ENCODE results near the gene SNPH. TPM values are rescaled to one million over a fixed set of nuclear protein-coding genes. Genes with fewer than 3 reads are reported as not detected.
A peak's percentile ranks its signal among the peaks of the same experiment; 100 is the strongest.

The SNPH gene
- total RNA-seq, 1 donor from 2014 or later, result 4.3 TPM

DNA sequence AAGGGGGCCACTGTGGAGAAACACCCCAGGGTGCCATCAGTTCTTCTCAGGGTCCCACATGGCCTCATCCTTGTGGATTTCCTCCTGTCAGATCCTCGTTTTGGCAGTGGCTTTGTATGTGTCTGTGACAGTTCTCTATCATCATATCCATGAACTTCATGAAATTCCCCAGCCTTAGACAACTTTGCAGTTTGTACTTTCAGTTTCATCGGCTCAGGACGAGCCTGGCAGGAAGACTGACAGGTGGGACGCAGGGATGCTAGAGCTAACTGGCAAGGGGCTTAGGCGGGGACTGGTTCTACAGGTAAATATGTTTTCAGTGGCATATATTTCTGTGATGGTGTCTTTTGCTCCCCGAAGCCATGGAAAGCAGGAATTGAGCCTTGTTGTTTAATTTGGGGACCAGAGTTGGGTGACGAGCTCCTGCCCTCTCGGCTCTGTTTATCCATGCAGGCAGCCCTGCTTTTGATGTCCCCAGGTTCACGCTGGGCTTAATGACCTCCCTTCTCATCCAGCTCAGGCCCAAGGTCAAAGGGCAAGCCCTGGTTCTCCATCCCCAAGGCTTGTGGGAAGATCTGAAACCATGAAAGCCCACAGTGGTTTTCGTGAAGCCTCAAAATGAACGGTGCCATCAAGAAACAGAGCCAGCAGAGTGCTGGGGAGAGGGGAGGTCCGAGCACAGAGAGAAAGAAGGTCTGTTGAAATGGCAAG, 51.6 kb downstream of the SNPH start:
- no peak for DNase-seq
- H3K27me3 ChIP-seq, result no peaks in the 10 kb centered on the region
- no peaks in the 10 kb centered on the region for H3K36me3 ChIP-seq
- ATAC-seq, result no peak
- H3K4me1 ChIP-seq, result no peaks in the 10 kb centered on the region
- no peak overlapping the region for H3K4me3 ChIP-seq
- intact Hi-C loops (cut with DNase I), result no loop called here
- no peaks in the 10 kb centered on the region for H3K9me3 ChIP-seq
- TF ChIP-seq, protein P1, sequence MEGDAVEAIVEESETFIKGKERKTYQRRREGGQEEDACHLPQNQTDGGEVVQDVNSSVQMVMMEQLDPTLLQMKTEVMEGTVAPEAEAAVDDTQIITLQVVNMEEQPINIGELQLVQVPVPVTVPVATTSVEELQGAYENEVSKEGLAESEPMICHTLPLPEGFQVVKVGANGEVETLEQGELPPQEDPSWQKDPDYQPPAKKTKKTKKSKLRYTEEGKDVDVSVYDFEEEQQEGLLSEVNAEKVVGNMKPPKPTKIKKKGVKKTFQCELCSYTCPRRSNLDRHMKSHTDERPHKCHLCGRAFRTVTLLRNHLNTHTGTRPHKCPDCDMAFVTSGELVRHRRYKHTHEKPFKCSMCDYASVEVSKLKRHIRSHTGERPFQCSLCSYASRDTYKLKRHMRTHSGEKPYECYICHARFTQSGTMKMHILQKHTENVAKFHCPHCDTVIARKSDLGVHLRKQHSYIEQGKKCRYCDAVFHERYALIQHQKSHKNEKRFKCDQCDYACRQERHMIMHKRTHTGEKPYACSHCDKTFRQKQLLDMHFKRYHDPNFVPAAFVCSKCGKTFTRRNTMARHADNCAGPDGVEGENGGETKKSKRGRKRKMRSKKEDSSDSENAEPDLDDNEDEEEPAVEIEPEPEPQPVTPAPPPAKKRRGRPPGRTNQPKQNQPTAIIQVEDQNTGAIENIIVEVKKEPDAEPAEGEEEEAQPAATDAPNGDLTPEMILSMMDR (IDR thresholded peaks at IDR 0.05), result no peak
- H3K27ac ChIP-seq, result no peak overlapping the region

DNA sequence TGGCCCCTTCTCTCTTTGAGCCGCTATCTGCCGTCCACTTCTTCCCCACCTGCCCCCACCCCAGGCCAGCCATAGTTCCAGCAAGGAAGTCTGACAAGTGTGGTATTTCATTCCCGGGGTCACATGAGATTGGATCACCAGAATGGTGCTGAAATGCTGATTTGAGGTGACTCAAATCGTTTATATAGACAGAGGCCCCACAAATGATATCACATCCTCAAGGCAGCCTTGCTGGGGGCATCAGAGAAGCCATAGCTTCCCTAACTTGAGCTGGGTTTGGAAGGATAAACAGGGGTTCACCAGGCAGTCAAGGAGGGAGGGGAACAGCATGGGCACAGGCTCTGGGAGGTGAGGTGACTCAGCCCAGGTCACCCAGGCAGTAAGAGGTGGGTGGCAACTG, 53.0 kb downstream of the SNPH start:
- intact Hi-C loops (cut with DNase I), result no loop called here
- no peak overlapping the region for H3K4me3 ChIP-seq
- DNase-seq, result no peak
- TF ChIP-seq, protein P1 (IDR thresholded peaks at IDR 0.05), result no peak
- peaks cover 8% of the 10 kb centered on the region for H3K4me1 ChIP-seq
- no peaks in the 10 kb centered on the region for H3K27me3 ChIP-seq
- no peak for ATAC-seq
- H3K9me3 ChIP-seq, result no peaks in the 10 kb centered on the region
- no peaks in the 10 kb centered on the region for H3K36me3 ChIP-seq
- no peak overlapping the region for H3K27ac ChIP-seq

DNA sequence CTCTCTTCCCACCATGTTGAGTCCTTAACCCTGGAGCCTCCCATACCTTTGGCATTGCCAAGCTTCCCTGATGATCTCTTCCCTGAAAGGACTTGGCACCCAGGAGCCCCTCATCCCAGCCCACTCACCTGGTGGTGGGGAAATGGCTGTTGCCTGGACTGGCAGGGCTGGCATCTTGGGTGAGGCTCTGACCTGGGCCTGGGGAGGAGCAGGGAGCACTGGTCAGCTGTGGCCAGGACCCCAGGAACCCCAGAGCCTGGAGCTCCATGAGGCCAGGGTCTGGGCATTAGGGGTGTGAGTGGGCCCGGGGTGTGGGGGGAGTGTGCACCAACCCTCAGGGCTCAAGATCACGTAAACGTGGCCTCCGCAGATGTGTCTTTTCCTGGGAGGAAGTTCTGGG, 53.4 kb downstream of the SNPH start:
- intact Hi-C loops (cut with DNase I), result no loop called here

DNA sequence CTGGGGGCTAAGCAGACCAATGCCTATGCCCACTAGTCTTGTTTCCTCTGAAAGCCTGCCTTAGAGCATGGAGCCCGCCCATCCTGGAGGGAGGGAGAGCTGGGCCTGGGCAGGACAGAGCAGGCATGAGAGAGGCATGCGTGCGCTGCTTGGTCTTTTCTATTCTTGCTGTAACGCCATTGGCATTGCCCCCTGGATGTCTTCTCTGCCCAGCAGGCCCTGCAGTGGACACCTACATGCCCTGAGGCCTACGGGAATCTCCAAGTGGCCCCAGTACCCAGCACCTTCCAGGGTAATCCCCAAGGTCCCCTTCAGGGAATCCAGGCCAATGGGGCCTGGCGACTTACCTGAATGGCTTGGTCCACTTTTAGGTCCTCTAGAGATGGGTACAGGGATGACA, 53.9 kb downstream of the SNPH start:
- H3K4me3 ChIP-seq, result no peak overlapping the region
- no peaks in the 10 kb centered on the region for H3K9me3 ChIP-seq
- intact Hi-C loops (cut with DNase I), result no loop called here
- no peak overlapping the region for H3K27ac ChIP-seq
- ATAC-seq (no peak), DNase-seq (no peak)
- no peaks in the 10 kb centered on the region for H3K27me3 ChIP-seq
- TF ChIP-seq, protein P1 (IDR thresholded peaks at IDR 0.05), result no peak
- peaks cover 17% of the 10 kb centered on the region for H3K4me1 ChIP-seq
- no peaks in the 10 kb centered on the region for H3K36me3 ChIP-seq

More for the DNA sequence above, 53.4 kb downstream of the SNPH start:
- no peaks in the 10 kb centered on the region for H3K27me3 ChIP-seq
- H3K4me1 ChIP-seq, result peaks cover 12% of the 10 kb centered on the region
- no peak overlapping the region for H3K27ac ChIP-seq
- TF ChIP-seq, protein P1 (IDR thresholded peaks at IDR 0.05), result no peak
- DNase-seq (no peak), ATAC-seq (no peak)
- no peak overlapping the region for H3K4me3 ChIP-seq
- H3K9me3 ChIP-seq, result no peaks in the 10 kb centered on the region
- H3K36me3 ChIP-seq, result no peaks in the 10 kb centered on the region

DNA sequence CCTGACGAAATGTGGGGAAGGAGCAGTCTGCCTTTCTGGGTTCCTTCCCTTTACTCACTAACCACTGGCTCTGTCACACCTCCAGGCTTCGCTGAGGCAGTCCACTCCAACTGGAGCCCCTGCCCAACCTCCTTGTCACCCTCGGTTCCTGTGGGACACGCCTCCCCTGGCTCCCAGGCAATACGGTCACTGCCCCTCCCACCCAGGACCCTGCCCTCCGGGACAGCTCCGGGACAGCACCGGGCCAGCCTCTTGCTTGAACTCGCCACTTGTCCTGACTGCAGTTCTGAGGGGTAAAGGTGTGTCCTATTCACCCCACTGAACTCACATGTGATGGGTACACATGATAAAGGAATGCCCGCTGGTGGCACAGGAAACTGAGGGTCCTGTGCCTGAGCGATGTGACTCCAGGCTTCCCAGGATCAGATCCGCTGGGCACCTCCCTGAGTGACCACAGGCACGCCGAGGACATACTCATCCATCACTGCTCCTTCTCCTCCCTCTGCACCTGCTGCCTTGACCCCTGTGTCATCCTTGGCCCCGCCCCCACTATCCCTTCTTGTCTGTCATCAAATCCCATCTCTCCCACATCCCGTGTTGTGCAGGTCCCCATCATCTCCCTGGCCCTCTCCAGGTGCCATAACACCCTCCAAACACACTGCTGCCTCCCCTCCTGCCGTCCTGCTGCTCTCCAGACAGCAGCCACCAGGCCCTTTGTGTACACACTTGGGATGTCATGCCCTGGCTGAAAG, 55.0 kb downstream of the SNPH start:
- intact Hi-C loops (cut with DNase I), result no loop called here
- Histone ChIP-seq H3K4me3 (no peak overlapping the region), H3K9me3 (no peaks in the 10 kb centered on the region), H3K36me3 (no peaks in the 10 kb centered on the region), H3K4me1 (peaks cover 19% of the 10 kb centered on the region), H3K27ac (peak overlapping the region; percentile 100), H3K27me3 (no peaks in the 10 kb centered on the region)
- no peak for ATAC-seq
- TF ChIP-seq, protein P1 (IDR thresholded peaks at IDR 0.05), result no peak
- no peak for DNase-seq
